ENCODE measurements around the gene LRRC1.

The LRRC1 gene

DNA sequence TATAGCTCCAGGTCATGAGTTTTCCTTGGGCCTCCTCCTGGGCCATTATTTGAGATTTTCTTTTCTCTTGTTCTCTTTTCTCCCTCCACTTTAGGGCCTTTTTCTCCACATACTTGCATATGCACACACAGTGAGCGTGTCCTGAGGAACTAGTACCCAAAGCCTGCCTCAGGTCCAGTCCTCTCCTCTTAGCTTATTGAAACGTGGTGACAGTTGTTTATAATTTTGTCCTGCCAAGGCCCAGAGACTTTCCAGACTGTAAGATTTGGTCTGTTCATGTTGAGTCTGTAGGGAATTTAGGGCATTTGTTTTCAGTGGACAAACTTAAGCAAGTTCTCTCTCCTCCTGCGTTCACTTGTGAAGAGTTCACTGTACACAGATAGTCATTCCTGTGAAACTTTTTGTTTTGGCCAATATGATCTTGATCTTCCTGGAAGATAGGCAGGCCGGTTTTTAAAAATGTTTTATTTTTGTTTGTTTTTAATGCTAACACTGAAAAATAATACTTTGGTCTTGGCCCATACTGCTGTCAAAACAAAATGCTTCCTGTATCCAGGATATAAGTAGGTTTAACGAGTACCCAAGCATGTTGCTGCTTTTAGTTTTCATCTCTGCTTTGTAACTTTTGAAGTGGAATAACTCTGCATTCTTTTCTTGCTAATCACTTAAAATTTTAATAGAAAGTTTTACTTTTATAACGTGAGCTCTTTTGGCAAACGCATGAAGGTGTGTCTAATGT is 20.7 kb downstream of the LRRC1 start:
- DNase-seq (ENCODE audit: low read depth, low spot score): no peak

GRCh38 chr6:53818858-53819609 is 24.2 kb downstream of the LRRC1 start:
- no peak for DNase-seq (ENCODE audit: low read depth, low spot score)

DNA sequence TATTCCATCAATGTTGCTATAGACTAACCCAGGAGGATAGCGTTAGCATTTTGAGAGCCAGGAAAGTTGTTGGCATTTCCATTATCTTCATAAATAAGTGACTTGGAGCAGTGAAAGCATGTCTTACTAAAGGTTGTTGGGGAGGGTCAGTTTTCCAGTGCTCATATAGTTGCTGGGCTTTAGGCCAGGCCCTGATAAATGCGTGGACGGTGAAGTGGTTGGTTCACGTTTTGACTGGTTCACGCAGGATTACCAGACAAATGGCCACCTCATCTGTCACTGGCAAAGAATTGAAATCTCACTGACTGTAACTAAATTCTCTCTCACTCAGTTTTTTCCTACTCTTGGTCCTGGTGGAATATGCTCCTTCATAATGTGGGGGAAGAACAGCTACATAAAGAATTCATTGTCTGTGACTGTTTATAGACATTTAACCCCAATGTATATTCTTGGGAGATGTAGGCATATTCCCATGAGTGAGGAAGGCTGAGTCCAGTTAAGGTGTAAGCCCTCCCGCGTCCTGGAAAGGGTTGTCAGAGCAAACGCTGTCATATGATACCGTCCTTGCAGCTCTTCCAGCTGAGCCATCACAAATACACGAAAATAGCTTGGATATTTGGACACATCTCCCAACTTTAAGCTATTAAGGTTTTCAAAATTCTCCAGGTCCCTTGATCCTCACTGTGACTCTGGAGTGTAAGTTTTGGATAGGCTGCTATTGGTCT is 27.8 kb downstream of the LRRC1 start:
- no peak for DNase-seq (ENCODE audit: low read depth, low spot score)

- DNase-seq (ENCODE audit: low read depth, low spot score): no peak
Observed at GRCh38 chr6:53824714-53825113, 29.9 kb downstream of the LRRC1 start.

GRCh38 chr6:53825532-53826321 is 30.9 kb downstream of the LRRC1 start:
- DNase-seq (ENCODE audit: low read depth, low spot score): no peak

GRCh38 chr6:53827531-53827930 is 32.7 kb downstream of the LRRC1 start:
- DNase-seq (ENCODE audit: low read depth, low spot score): no peak

- no peak for DNase-seq (ENCODE audit: low read depth, low spot score)
Observed at GRCh38 chr6:53828215-53828614, 33.4 kb downstream of the LRRC1 start.

DNA sequence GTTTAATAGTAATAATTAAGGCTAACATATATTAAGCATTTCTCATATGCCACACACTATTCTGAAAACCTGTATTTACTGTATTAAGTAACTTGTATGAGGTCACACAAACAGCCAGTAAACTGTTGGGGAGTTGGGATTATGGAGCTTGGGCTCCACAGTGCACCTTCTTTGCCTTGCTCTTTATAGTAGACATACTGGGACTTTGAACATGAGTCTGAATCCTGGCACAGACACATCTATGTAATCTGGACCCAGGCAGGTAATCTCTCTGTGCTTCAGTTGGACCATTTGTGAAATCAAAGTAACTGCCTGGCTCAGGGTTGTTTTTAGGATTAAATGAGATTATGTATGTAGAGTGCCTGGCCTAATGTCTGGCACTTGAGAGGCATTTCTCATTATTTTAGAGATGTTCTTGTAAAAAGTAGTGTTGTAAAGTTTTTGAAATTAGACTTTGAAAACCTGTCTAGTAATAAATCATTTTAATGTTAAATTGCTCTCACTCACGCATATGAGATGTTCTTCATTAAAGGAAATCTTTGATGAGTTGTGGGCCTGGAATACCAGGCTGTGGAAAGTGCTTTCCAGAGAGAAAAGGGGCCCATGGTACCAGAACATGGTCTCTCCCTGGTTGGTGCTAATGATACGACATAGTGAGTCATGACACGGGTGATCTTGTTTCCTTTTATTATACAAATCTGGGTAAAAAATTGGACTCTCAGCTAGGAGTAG is 34.3 kb downstream of the LRRC1 start:
- no peak for DNase-seq (ENCODE audit: low read depth, low spot score)

DNA sequence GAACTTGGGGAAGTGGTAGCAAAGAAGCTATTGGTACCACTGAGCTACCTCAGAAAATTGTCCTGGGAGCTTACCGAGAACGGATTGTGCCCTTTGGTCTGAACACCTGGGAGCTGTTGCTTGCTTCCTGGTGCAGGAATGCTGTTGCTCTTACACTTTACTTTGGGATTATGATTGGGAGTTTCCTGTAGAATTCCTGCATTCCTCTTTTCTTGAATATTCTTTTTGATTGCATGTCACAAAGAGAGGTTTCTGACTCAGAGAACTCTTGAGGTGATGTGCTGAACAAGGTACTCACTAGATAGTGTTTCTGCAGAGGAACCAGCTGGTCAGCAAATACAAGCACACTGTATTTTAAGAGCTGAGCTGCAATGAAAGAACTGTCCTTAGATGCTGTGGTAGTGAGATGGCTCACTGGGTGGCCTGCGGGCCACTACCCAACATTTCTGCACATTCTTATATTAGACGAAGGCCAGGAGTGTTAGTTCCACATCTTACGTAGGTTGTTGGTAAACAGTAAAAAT is 35.0 kb downstream of the LRRC1 start:
- DNase-seq (ENCODE audit: low read depth, low spot score): no peak

GRCh38 chr6:53830366-53830765 is 35.6 kb downstream of the LRRC1 start:
- no peak for DNase-seq (ENCODE audit: low read depth, low spot score)

- no peak for DNase-seq (ENCODE audit: low read depth, low spot score)
Observed at GRCh38 chr6:53831081-53831869, 36.5 kb downstream of the LRRC1 start.

DNA sequence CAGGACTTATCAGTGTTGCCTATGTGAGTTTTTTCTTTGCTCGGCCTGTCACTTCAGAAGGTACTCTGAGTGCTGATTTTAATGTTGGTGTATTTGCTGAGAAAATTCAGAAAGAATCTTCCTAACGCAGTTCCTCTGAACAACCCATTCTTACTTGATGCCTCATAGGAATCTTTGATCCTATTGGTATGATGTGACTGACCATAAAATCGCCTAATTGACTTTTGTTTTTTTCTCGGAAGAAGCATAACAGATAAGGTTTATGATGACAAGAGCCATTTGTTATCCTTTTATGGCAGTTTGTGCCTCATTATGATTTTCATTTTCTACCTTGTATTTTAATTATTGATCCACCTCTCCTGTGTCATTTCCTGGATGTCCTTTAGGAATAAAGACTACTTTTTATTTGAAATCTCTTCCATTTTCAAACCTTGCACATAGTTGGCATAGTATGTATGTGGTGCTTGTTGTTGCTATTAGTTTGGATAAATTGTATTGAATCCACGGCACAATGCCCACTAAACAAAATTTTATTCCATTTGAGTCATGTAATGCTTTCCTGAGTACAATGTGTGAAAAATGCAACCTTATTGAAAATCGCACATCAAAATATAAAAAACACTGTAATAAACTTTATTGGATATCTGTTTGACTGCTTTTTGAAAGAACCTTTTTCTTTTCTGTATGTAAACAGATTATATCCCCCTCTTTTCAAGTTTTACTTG is 37.3 kb downstream of the LRRC1 start:
- DNase-seq (ENCODE audit: low read depth, low spot score): no peak

DNA sequence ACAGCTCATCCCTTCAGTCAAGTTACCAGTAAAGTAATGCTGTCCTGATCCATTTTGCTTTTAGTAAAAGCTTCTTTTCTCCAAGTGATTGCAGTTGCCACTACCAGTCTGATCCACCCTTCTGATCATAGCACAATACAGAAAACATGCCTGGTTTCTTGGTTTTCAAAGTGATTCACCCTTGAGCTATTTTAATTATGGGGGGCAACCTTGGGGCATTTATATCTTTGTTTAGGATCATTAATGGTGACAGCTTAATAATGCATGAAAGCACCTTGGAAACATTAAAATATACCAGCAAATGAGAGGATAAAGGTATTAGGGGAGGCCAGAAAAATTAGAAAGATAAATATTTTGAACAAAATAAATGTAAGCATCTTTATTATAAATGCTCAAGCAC is 38.4 kb downstream of the LRRC1 start:
- DNase-seq (ENCODE audit: low read depth, low spot score): no peak

GRCh38 chr6:53834132-53834531 is 39.3 kb downstream of the LRRC1 start:
- DNase-seq (ENCODE audit: low read depth, low spot score): no peak

GRCh38 chr6:53837865-53838769 is 43.3 kb downstream of the LRRC1 start:
- DNase-seq (ENCODE audit: low read depth, low spot score): no peak

GRCh38 chr6:53840027-53840426 is 45.2 kb downstream of the LRRC1 start:
- no peak for DNase-seq (ENCODE audit: low read depth, low spot score)

GRCh38 chr6:53845280-53846195 is 50.7 kb downstream of the LRRC1 start:
- no peak for DNase-seq (ENCODE audit: low read depth, low spot score)
